Superior temporal gyrus (tissue), 1 donor: Measurements from ENCODE around the gene HOXB1.

Source experiments
- DNase-seq: peaks from one replicate; pipeline ENCODE4 v3.0.0-alpha.2; 2016; ENCODE audit errors: extremely low spot score

Gene HOXB1

GRCh38 chr17:48567646-48568354, 37.0 kb upstream of the HOXB1 start:
- no peak for DNase-seq

- no peak for DNase-seq
Observed at GRCh38 chr17:48567209-48567608, 36.4 kb upstream of the HOXB1 start.

GRCh38 chr17:48566717-48567116, 35.9 kb upstream of the HOXB1 start:
- DNase-seq: no peak

GRCh38 chr17:48565925-48566710, 35.3 kb upstream of the HOXB1 start:
- DNase-seq: no peak

GRCh38 chr17:48565022-48565554, 34.3 kb upstream of the HOXB1 start:
- no peak for DNase-seq

- DNase-seq: no peak
Observed at GRCh38 chr17:48564188-48565021, 33.6 kb upstream of the HOXB1 start.

- no peak for DNase-seq
Observed at GRCh38 chr17:48563867-48564187, 33.0 kb upstream of the HOXB1 start.

- no peak for DNase-seq
Observed at GRCh38 chr17:48563385-48563838, 32.6 kb upstream of the HOXB1 start.

- DNase-seq: no peak
Observed at GRCh38 chr17:48562934-48563333, 32.1 kb upstream of the HOXB1 start.

- DNase-seq: no peak
Observed at GRCh38 chr17:48561884-48562810, 31.3 kb upstream of the HOXB1 start.

- no peak for DNase-seq
Observed at GRCh38 chr17:48559840-48560817, 29.3 kb upstream of the HOXB1 start.

GRCh38 chr17:48559122-48559839, 28.5 kb upstream of the HOXB1 start:
- DNase-seq: no peak

- DNase-seq: no peak
Observed at GRCh38 chr17:48558831-48559121, 28.0 kb upstream of the HOXB1 start.

- DNase-seq: no peak
Observed at GRCh38 chr17:48558057-48558830, 27.4 kb upstream of the HOXB1 start.

- no peak for DNase-seq
Observed at GRCh38 chr17:48556576-48557401, 26.0 kb upstream of the HOXB1 start.

GRCh38 chr17:48556229-48556575, 25.4 kb upstream of the HOXB1 start:
- DNase-seq: no peak

GRCh38 chr17:48555258-48556228, 24.7 kb upstream of the HOXB1 start:
- DNase-seq: no peak
